GM23248 (cell line): Measurements from ENCODE around the gene HOXB9. TPM values are rescaled to one million over a fixed set of nuclear protein-coding genes. Genes with fewer than 3 reads are reported as not detected.
A peak's percentile ranks its signal among the peaks of the same experiment; 100 is the strongest.

Experiments used
- DNase-seq: peaks from one replicate; pipeline ENCODE4 v3.0.0-alpha.2; 2015
- H2AFZ ChIP-seq: fragments of 200-600 bp; sonication (generic); 2 replicates; pipeline ENCODE4 v1.6.1; 2016; ENCODE audit warnings: antibody characterized with exemption
- H3F3A ChIP-seq: fragments of 200-600 bp; sonication (generic); 2 replicates; pipeline ENCODE4 v1.6.1; 2016; ENCODE audit warnings: mild to moderate bottlenecking, antibody characterized with exemption, mixed run types; ENCODE audit not compliant: insufficient read depth
- H3K27ac ChIP-seq: fragments of 200-600 bp; sonication (generic); 2 replicates; pipeline ENCODE4 v1.5.1; 2016; ENCODE audit warnings: mild to moderate bottlenecking
- H3K27me3 ChIP-seq: fragments of 200-600 bp; sonication (generic); replicated peaks from 2 replicates; pipeline ENCODE4 v1.6.1; 2016; ENCODE audit warnings: mild to moderate bottlenecking; ENCODE audit not compliant: insufficient read depth
- H3K36me3 ChIP-seq: fragments of 200-600 bp; sonication (generic); 2 replicates; pipeline ENCODE4 v1.6.1; 2016; ENCODE audit warnings: low read depth, mild to moderate bottlenecking
- H3K4me1 ChIP-seq: fragments of 200-600 bp; sonication (generic); 2 replicates; pipeline ENCODE4 v1.6.1; 2016; ENCODE audit warnings: mild to moderate bottlenecking; ENCODE audit not compliant: insufficient read depth
- H3K4me2 ChIP-seq: fragments of 200-600 bp; sonication (generic); one replicate; pipeline ENCODE4 v1.6.1; 2016; ENCODE audit warnings: mild to moderate bottlenecking; ENCODE audit not compliant: unreplicated experiment
- H3K4me3 ChIP-seq: fragments of 200-600 bp; sonication (generic); 2 replicates; pipeline ENCODE4 v1.5.1; 2016; ENCODE audit warnings: mild to moderate bottlenecking
- H3K79me2 ChIP-seq: fragments of 200-600 bp; sonication (generic); 2 replicates; pipeline ENCODE4 v1.6.1; 2016; ENCODE audit warnings: mild to moderate bottlenecking; ENCODE audit not compliant: insufficient read depth
- H3K9ac ChIP-seq: fragments of 200-600 bp; sonication (generic); 2 replicates; pipeline ENCODE4 v1.6.1; 2016; ENCODE audit warnings: mild to moderate bottlenecking
- H3K9me2 ChIP-seq: fragments of 200-600 bp; sonication (generic); 2 replicates; pipeline ENCODE4 v1.6.1; 2016; ENCODE audit warnings: mixed run types, mild to moderate bottlenecking, moderate library complexity; ENCODE audit not compliant: insufficient read depth
- H3K9me3 ChIP-seq: fragments of 200-600 bp; sonication (generic); one replicate; pipeline ENCODE4 v1.6.1; 2017; ENCODE audit warnings: low read depth
- H4K20me1 ChIP-seq: fragments of 200-600 bp; sonication (generic); 2 replicates; pipeline ENCODE4 v1.6.0; 2016; ENCODE audit not compliant: insufficient read depth
- EZH2 ChIP-seq: fragments of 200-600 bp; sonication (generic); IDR thresholded peaks from 2 replicates; pipeline ENCODE4 v1.6.1; 2018; ENCODE audit warnings: antibody characterized with exemption, mild to moderate bottlenecking; ENCODE audit not compliant: insufficient read depth, poor library complexity, severe bottlenecking
- EZH2phosphoT487 ChIP-seq: fragments of 200-600 bp; sonication (generic); IDR thresholded peaks from 2 replicates; pipeline ENCODE4 v1.6.1; 2018; ENCODE audit warnings: antibody characterized with exemption, moderate library complexity, mild to moderate bottlenecking, low read depth; ENCODE audit not compliant: insufficient read depth
- WGBS, 2 experiments: methylation state at CpG; one replicate each; pipeline ENCODE4 v1.1.6; 2015 to 2017; ENCODE audit warnings: low lambda C conversion rate in 2 of 2, low coverage in 1 of 2; ENCODE audit errors: missing lambda C conversion rate in 2 of 2; 5-methylcytosine and 5-hydroxymethylcytosine counted together
- in situ Hi-C: fragments of 300-500 bp; cut with MboI; formaldehyde crosslinking; loops from 2 replicates; pipeline ENCODE4 v1.15.0; 2020
- polyA plus RNA-seq: library from polyadenylated mRNA; unstranded; fragments of >200 nt; fragmentation: Nextera tagmentation; extraction: Ambion mirVana; gene quantifications from 2 replicates; pipeline ENCODE4 v1.2.1, GENCODE V29; 2016
- total RNA-seq: library from RNA; depleted of rRNA; stranded (reverse); fragments of >200 nt; shearing (Covaris generic); gene quantifications from 2 replicates; pipeline ENCODE4 v1.2.3, GENCODE V29; 2014

The HOXB9 gene
- total and polyA plus RNA-seq, 2 experiments from 2014 or later, result not detected

- in situ Hi-C loops, result no loop called here
- Histone ChIP-seq H2AFZ (no peak overlapping the region), H3K9ac (no peak overlapping the region), H3K27me3 (peaks cover 95% of the 10 kb centered on the region), H3F3A (no peaks in the 10 kb centered on the region), H3K4me2 (no peak overlapping the region), H3K4me1 (no peaks in the 10 kb centered on the region), H3K27ac (no peak overlapping the region), H3K9me3 (no peaks in the 10 kb centered on the region), H3K4me3 (no peak overlapping the region), H4K20me1 (no peaks in the 10 kb centered on the region), H3K79me2 (no peaks in the 10 kb centered on the region), H3K36me3 (no peaks in the 10 kb centered on the region), H3K9me2 (no peaks in the 10 kb centered on the region)
- DNase-seq, result no peak
- TF ChIP-seq EZH2phosphoT487, result no peak
- TF ChIP-seq EZH2, result no peak
Observed at GRCh38 chr17:48643697-48644012, 17.5 kb upstream of the HOXB9 start.

- H4K20me1 ChIP-seq, result no peaks in the 10 kb centered on the region
- peaks cover 94% of the 10 kb centered on the region for H3K27me3 ChIP-seq
- no peak overlapping the region for H2AFZ ChIP-seq
- TF ChIP-seq EZH2phosphoT487, result no peak
- peak; percentile 78 for TF ChIP-seq EZH2
- H3K4me2 ChIP-seq, result no peak overlapping the region
- H3K9me2 ChIP-seq, result no peaks in the 10 kb centered on the region
- no peaks in the 10 kb centered on the region for H3K79me2 ChIP-seq
- H3K4me3 ChIP-seq, result no peak overlapping the region
- no peak for DNase-seq
- H3K4me1 ChIP-seq, result no peaks in the 10 kb centered on the region
- no peaks in the 10 kb centered on the region for H3K9me3 ChIP-seq
- no peak overlapping the region for H3K27ac ChIP-seq
- no peaks in the 10 kb centered on the region for H3K36me3 ChIP-seq
- H3K9ac ChIP-seq, result no peak overlapping the region
- 22 to 25% methylated on average over 23 of the region's 23 CpGs for WGBS, 2 experiments
- in situ Hi-C loops, result no loop called here
- H3F3A ChIP-seq, result no peaks in the 10 kb centered on the region; the same call in 1 of the 2 replicates
Observed at GRCh38 chr17:48642843-48643696, 16.9 kb upstream of the HOXB9 start.

GRCh38 chr17:48642059-48642842 is 16.1 kb upstream of the HOXB9 start:
- no peak for DNase-seq
- in situ Hi-C loops, result no loop called here
- peaks cover 86% of the 10 kb centered on the region for H3K27me3 ChIP-seq
- H3K4me1 ChIP-seq, result 0 out of 2 replicates have a peak, but pooled peaks cover 4% of the 10 kb centered on the region
- H3K27ac ChIP-seq, result no peak overlapping the region
- no peaks in the 10 kb centered on the region for H3K9me3 ChIP-seq
- no peak for TF ChIP-seq EZH2
- TF ChIP-seq EZH2phosphoT487, result peak; percentile 66; the same call in 1 of the 2 replicates
- no peak overlapping the region for H3K9ac ChIP-seq
- no peaks in the 10 kb centered on the region for H3K9me2 ChIP-seq
- H3F3A ChIP-seq, result peaks cover 5% of the 10 kb centered on the region
- no peaks in the 10 kb centered on the region for H3K36me3 ChIP-seq
- H3K4me2 ChIP-seq, result no peak overlapping the region
- H3K4me3 ChIP-seq, result no peak overlapping the region
- WGBS, 2 experiments, result 7 to 8% methylated on average over 44 to 58 of the region's 58 CpGs
- H2AFZ ChIP-seq, result no peak overlapping the region
- H4K20me1 ChIP-seq, result no peaks in the 10 kb centered on the region
- H3K79me2 ChIP-seq, result no peaks in the 10 kb centered on the region

- 0 out of 2 replicates have a peak, but pooled peaks cover 4% of the 10 kb centered on the region for H3K4me1 ChIP-seq
- no peak overlapping the region for H3K4me2 ChIP-seq
- in situ Hi-C loops, result no loop called here
- TF ChIP-seq EZH2, result no peak
- TF ChIP-seq EZH2phosphoT487, result no peak
- no peaks in the 10 kb centered on the region for H3K9me3 ChIP-seq
- no peak overlapping the region for H2AFZ ChIP-seq
- no peaks in the 10 kb centered on the region for H3K36me3 ChIP-seq
- peaks cover 90% of the 10 kb centered on the region for H3K27me3 ChIP-seq
- no peaks in the 10 kb centered on the region for H3K9me2 ChIP-seq
- no peak overlapping the region for H3K4me3 ChIP-seq
- no peak overlapping the region for H3K9ac ChIP-seq
- peaks cover 12% of the 10 kb centered on the region for H3F3A ChIP-seq
- H3K79me2 ChIP-seq, result no peaks in the 10 kb centered on the region
- H3K27ac ChIP-seq, result no peak overlapping the region
- 8 to 9% methylated on average over 27 of the region's 29 CpGs for WGBS, 2 experiments
- DNase-seq, result no peak
- H4K20me1 ChIP-seq, result no peaks in the 10 kb centered on the region
Observed at GRCh38 chr17:48641541-48642058, 15.4 kb upstream of the HOXB9 start.
